Mammary epithelial cell (primary cell): ENCODE measurements around the gene JAK1.

Experiments used
- EZH2 ChIP-seq: IDR thresholded peaks from 2 replicates; pipeline ENCODE4 v1.6.1; 2012; ENCODE audit warnings: low read length, inconsistent platforms, borderline replicate concordance
- TF ChIP-seq, protein P1 (sequence below), 2 donors: IDR thresholded peaks in 1 of 2; conservative IDR thresholded peaks in 1 of 2; 2 replicates each; pipeline ENCODE4 v1.5.1; 2011 to 2012; ENCODE audit warnings: inconsistent platforms in 2 of 2, low read length in 2 of 2, mild to moderate bottlenecking in 2 of 2, control low read depth in 1 of 2, low read depth in 1 of 2; ENCODE audit not compliant: insufficient read depth in 1 of 2; ENCODE audit errors: extremely low read depth in 1 of 2

DNA sequence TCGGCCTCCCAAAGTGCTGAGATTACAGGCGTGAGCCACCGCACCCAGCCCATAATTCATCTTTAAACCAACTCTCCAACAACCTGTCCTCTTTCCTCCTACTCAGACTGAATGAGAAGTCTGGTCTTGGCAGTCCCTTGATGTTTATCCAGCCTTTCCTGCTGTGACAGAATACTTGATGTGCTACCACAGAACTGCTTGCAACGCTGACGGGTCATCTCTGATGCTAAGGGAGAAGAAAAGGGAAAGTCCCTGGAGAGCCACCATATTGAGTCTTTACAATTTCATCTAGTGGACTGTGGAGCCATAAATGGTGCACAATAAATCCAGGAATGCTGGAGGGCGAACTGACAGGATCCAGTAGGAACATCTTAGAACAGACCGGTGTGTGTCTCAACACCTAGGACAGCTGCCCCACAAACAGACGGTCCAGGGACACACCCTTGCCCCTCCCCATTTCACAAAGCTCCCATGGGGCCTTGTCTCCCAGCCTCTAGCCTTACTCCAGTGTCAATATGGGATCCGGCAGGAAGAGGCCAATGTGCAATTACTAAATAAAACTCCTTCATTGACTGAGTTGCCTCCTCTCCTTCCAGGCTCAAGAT is 30.7 kb downstream of the JAK1 start:
- TF ChIP-seq, protein P1, sequence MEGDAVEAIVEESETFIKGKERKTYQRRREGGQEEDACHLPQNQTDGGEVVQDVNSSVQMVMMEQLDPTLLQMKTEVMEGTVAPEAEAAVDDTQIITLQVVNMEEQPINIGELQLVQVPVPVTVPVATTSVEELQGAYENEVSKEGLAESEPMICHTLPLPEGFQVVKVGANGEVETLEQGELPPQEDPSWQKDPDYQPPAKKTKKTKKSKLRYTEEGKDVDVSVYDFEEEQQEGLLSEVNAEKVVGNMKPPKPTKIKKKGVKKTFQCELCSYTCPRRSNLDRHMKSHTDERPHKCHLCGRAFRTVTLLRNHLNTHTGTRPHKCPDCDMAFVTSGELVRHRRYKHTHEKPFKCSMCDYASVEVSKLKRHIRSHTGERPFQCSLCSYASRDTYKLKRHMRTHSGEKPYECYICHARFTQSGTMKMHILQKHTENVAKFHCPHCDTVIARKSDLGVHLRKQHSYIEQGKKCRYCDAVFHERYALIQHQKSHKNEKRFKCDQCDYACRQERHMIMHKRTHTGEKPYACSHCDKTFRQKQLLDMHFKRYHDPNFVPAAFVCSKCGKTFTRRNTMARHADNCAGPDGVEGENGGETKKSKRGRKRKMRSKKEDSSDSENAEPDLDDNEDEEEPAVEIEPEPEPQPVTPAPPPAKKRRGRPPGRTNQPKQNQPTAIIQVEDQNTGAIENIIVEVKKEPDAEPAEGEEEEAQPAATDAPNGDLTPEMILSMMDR (conservative IDR thresholded peaks at IDR 0.05 in 1 of 2, IDR thresholded peaks at IDR 0.05 in 1 of 2; ENCODE audit: extremely low read depth in 1 of 2, insufficient read depth in 1 of 2, low read depth in 1 of 2, low read length in 2 of 2) = no peak
- no peak for TF ChIP-seq EZH2
